Stomach (tissue), 9 donors: ENCODE measurements around the gene RGL3. TPM values are rescaled to one million over a fixed set of nuclear protein-coding genes. Genes with fewer than 3 reads are reported as not detected.

Source experiments
- DNase-seq, 2 donors: peaks; one replicate each; pipeline versions ENCODE4 v3.0.0 to v3.0.0-alpha.2; 2013 to 2019
- H3K27ac ChIP-seq, 5 donors: fragments of 200-600 bp in 4 of 5; sonication (generic) in 4 of 5; one replicate each; pipeline ENCODE4 v1.5.1; 2013 to 2019; ENCODE audit warnings: mild to moderate bottlenecking in 1 of 5, moderate library complexity in 1 of 5
- H3K27me3 ChIP-seq, 3 donors: fragments of 200-600 bp; sonication (generic); one replicate each; pipeline ENCODE4 v1.5.1; 2017 to 2019; ENCODE audit warnings: mixed run types in 1 of 3
- H3K36me3 ChIP-seq, 4 donors: fragments of 200-600 bp; sonication (generic); 1 replicate in 3 of 4; 2 replicates in 1 of 4; pipeline ENCODE4 v1.5.1; 2016 to 2019
- H3K4me1 ChIP-seq, 4 donors: fragments of 200-600 bp; sonication (generic); one replicate each; pipeline ENCODE4 v1.5.1; 2016 to 2019
- H3K4me3 ChIP-seq, 4 donors: fragments of 200-600 bp; sonication (generic) in 3 of 4; one replicate each; pipeline ENCODE4 v1.5.1; 2016 to 2019; ENCODE audit warnings: mild to moderate bottlenecking in 1 of 4
- H3K9me3 ChIP-seq, 4 donors: fragments of 200-600 bp; sonication (generic); one replicate each; pipeline ENCODE4 v1.5.1; 2016 to 2019
- EP300 ChIP-seq: sonication (generic); formaldehyde crosslinking; IDR thresholded peaks from one replicate; pipeline ENCODE4 v1.6.1; 2017; ENCODE audit warnings: antibody characterized with exemption
- POLR2A ChIP-seq, 4 donors: fragments of 450-650 bp; IDR thresholded peaks; one replicate each; pipeline ENCODE4 v1.6.1; 2016; ENCODE audit warnings: antibody characterized with exemption in 4 of 4, control low read depth in 2 of 4, mild to moderate bottlenecking in 1 of 4, moderate library complexity in 1 of 4
- POLR2AphosphoS5 ChIP-seq, 3 donors: sonication (generic); formaldehyde crosslinking; IDR thresholded peaks; one replicate each; pipeline ENCODE4 v1.6.1; 2016; ENCODE audit warnings: antibody characterized with exemption in 3 of 3
- WGBS, 5 donors: extraction: QIAGEN DNeasy Blood & Tissue Kit in 3 of 5; methylation state at CpG; one replicate each; pipeline versions ENCODE4 v1.1.5 to v1.1.7; 2013 to 2018; 5-methylcytosine and 5-hydroxymethylcytosine counted together
- intact Hi-C: fragments of 100-400 bp; cut with DNase I; formaldehyde crosslinking; loops from one replicate; pipeline ENCODE4 v1.15.1; 2023; ENCODE audit warnings: low total_unique reads
- polyA plus RNA-seq, 3 donors: library from polyadenylated mRNA; stranded (reverse); fragments of 200-250 nt; gene quantifications; one replicate each; pipeline ENCODE4 v1.2.3, GENCODE V29; 2013
- total RNA-seq, 5 donors: library from RNA; depleted of rRNA; stranded (reverse); fragments of >200 nt; gene quantifications; one replicate each; pipeline versions ENCODE4 v1.1.0 to v1.2.3, GENCODE V29; 2014 to 2016
- TF ChIP-seq, protein P1 (sequence below), 7 experiments: fragments of 450-650 bp in 4 of 7; fragments of 200-600 bp in 3 of 7; sonication (generic) in 3 of 7; IDR thresholded peaks; one replicate each; pipeline ENCODE4 v1.5.1; 2016 to 2019; ENCODE audit warnings: antibody characterized with exemption in 7 of 7, control low read depth in 2 of 7, mild to moderate bottlenecking in 1 of 7
- donor health status: healthy with polysubstance abuse.
- donor health status: Bipolar disorder and iron deficiency.
- donor health status: healthy.

Gene RGL3
- total and polyA plus RNA-seq, 8 donors, result 20.6 to 454 (median 38.5) TPM

DNA sequence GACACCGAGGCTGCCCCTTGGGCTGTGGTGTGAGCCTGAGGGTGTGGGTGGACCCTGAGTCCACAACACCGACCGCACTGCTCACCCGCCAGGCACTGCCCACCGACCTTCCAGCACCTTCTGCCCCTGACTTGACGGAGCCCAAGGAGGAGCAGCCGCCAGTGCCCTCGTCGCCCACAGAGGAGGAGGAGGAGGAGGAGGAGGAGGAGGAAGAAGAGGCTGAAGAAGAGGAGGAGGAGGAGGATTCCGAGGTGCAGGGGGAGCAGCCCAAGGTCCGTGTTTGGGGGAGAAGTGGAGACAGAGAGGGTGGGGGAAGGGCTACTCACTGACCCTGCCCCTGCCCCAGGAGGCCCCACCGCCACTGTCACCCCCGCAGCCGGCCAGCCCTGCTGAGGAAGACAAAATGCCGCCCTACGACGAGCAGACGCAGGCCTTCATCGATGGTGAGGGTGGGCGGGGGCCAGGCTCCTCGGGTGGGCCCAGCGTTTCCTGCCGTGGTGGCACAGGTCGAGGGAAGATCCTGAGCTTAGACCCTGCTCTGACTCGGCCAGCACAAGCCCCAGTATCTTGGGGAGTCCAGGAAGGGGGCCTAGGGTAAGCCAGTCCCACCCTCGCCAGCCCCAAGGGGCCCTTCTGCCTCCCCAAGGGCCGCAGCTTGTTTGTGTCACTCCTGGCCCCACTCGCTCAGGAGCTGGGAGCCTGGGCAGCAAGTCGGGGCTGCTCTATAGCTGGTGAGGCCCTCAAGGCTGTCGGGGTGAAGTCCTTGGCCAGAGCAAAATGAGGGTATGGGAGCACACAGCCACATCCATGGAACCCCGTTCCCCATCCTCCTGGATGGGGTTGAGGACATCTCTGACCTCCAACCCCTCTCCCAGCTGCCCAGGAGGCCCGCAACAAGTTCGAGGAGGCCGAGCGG, 28.5 kb upstream of the RGL3 start:
- Histone ChIP-seq H3K4me1 (peaks cover 0 to 14% (median 4%) of the 10 kb centered on the region in 4 donors), H3K27me3 (peaks cover 0 to 6% (median 0%) of the 10 kb centered on the region in 3 donors), H3K27ac (no peak overlapping the region), H3K9me3 (no peaks in the 10 kb centered on the region), H3K4me3 (no peak overlapping the region), H3K36me3 (peaks cover 56 to 86% (median 85%) of the 10 kb centered on the region in 4 donors)
- 88 to 95% (median 93%) methylated on average over 16 to 35 of the region's 35 CpGs for WGBS, 5 donors
- DNase-seq, result no peak
- TF ChIP-seq POLR2A (IDR thresholded peaks at IDR 0.05) (no peak), EP300 (no peak), POLR2AphosphoS5 (IDR thresholded peaks at IDR 0.05) (no peak)
- TF ChIP-seq, protein P1, sequence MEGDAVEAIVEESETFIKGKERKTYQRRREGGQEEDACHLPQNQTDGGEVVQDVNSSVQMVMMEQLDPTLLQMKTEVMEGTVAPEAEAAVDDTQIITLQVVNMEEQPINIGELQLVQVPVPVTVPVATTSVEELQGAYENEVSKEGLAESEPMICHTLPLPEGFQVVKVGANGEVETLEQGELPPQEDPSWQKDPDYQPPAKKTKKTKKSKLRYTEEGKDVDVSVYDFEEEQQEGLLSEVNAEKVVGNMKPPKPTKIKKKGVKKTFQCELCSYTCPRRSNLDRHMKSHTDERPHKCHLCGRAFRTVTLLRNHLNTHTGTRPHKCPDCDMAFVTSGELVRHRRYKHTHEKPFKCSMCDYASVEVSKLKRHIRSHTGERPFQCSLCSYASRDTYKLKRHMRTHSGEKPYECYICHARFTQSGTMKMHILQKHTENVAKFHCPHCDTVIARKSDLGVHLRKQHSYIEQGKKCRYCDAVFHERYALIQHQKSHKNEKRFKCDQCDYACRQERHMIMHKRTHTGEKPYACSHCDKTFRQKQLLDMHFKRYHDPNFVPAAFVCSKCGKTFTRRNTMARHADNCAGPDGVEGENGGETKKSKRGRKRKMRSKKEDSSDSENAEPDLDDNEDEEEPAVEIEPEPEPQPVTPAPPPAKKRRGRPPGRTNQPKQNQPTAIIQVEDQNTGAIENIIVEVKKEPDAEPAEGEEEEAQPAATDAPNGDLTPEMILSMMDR (IDR thresholded peaks at IDR 0.05), result no peak
- intact Hi-C loops, result loop anchor here (10.0 kb wide), 1 partner anchor 153 kb away; the partner anchor contains the start of gene TSPAN16

DNA sequence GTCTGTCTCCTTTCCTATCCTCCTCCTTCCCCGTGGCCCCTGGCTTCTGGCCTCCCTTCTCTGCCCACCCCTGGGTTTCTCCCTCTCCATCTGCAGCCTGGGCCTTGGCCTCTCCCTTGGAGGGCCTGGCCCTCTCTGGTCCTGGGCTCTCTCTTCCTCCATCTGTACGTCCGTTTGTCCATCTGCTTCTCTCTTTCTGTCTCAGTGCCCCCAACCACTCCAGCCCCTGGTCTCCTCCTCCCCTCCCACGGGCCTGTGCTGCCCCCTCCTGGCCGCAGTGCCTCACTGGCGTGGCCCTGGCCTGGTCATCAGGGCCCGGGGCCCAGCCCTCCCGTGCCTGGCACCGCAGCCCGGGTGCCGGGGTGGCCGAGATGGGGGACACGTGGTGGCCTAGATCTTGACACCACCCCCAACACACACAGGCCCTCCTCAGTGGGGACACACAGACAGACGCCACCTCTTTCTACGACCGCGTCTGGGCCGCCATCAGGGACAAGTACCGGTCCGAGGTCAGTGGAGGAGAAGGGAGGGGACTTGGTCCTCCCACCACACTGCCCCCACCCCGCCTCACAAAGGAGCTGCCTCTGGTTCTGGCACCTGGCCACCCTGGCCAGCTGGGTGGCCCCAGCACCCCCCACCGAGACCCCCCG, 27.7 kb upstream of the RGL3 start:
- H3K4me1 ChIP-seq, result peaks cover 0 to 11% (median 4%) of the 10 kb centered on the region in 4 donors
- no peaks in the 10 kb centered on the region for H3K9me3 ChIP-seq
- peak overlapping the region in 1 of 5 donors; percentile 28 for H3K27ac ChIP-seq
- intact Hi-C loops, result loop anchor here (10.0 kb wide), 1 partner anchor 152 kb away; the partner anchor contains the start of gene TSPAN16
- H3K4me3 ChIP-seq, result no peak overlapping the region
- peak; percentile 63 to 71 for DNase-seq
- peaks cover 0 to 4% (median 0%) of the 10 kb centered on the region in 3 donors for H3K27me3 ChIP-seq
- 55 to 63% (median 57%) methylated on average over 18 to 23 of the region's 23 CpGs for WGBS, 5 donors
- peaks cover 64 to 94% (median 93%) of the 10 kb centered on the region in 4 donors for H3K36me3 ChIP-seq
- no peak for TF ChIP-seq POLR2A (IDR thresholded peaks at IDR 0.05)
- TF ChIP-seq, protein P1 (IDR thresholded peaks at IDR 0.05), result peak in 5 of 7 experiments; percentile 69 to 94 (median 83)

DNA sequence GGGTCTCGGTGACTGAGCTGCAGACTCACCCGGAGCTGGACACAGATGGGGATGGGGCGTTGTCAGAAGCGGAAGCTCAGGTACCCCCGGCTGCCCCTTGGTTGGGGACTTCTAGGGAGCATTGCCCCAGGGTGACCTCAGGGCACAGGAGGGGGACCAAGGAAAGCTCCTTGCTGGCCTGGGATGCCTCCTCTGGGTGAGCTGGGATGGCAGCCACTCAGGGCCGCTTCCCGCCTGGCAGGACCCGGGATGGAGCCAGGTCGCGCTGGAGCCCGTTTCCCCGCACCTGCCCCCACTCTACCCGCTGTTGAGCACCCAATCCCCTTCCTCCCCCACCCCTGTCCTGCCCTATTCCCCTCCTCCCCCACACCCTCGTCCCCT, 27.1 kb upstream of the RGL3 start:
- no peak for DNase-seq
- Histone ChIP-seq H3K27ac (no peak overlapping the region), H3K9me3 (no peaks in the 10 kb centered on the region), H3K36me3 (peaks cover 68 to 100% (median 98%) of the 10 kb centered on the region in 4 donors), H3K4me3 (no peak overlapping the region), H3K4me1 (peaks cover 0 to 7% (median 2%) of the 10 kb centered on the region in 4 donors), H3K27me3 (no peaks in the 10 kb centered on the region)
- intact Hi-C loops, result loop anchor here (10.0 kb wide), 1 partner anchor 151 kb away; the partner anchor contains the start of gene TSPAN16
- WGBS, 5 donors, result 84 to 94% (median 90%) methylated on average over 12 to 14 of the region's 14 CpGs
- TF ChIP-seq POLR2A (IDR thresholded peaks at IDR 0.05) (no peak), POLR2AphosphoS5 (IDR thresholded peaks at IDR 0.05) (no peak), EP300 (no peak)
- TF ChIP-seq, protein P1 (IDR thresholded peaks at IDR 0.05), result no peak

DNA sequence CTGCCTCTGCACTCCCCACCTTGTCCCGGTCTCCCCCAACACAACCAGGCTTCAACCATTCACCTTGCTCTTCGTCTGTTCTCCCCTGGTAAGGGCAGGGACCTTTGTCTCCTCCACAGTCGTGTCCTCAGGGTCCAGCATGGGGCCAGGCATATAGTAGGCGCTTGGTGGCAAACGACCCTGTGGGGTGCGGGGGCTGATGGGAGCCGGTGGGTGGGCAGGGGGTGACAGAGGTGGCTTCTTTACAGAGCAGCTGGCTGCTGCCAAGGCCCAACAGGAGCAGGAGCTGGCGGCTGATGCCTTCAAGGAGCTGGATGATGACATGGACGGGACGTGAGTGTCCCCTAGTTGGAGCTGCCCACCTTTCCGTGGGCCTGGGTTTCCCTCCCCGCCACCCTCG, 26.0 kb upstream of the RGL3 start:
- Histone ChIP-seq H3K27me3 (no peaks in the 10 kb centered on the region), H3K36me3 (peaks cover 77 to 100% (median 100%) of the 10 kb centered on the region in 4 donors), H3K4me1 (peaks cover 0 to 7% (median 2%) of the 10 kb centered on the region in 4 donors), H3K27ac (no peak overlapping the region), H3K4me3 (no peak overlapping the region), H3K9me3 (no peaks in the 10 kb centered on the region)
- intact Hi-C loops, result loop anchor here (10.0 kb wide), 1 partner anchor 150 kb away; the partner anchor contains the start of gene TSPAN16
- WGBS, 5 donors, result 88 to 92% (median 90%) methylated on average over 6 to 13 of the region's 13 CpGs
- TF ChIP-seq, protein P1 (IDR thresholded peaks at IDR 0.05), result no peak
- TF ChIP-seq POLR2A (IDR thresholded peaks at IDR 0.05) (no peak), EP300 (no peak), POLR2AphosphoS5 (IDR thresholded peaks at IDR 0.05) (no peak)
- no peak for DNase-seq
